ENCODE results near the gene RPL15.
"Not testable (repeated sequence)": the region's sequence is repeated elsewhere in the genome, so short reads cannot be mapped to it uniquely, and the experiment has no call there.

The RPL15 gene

DNA sequence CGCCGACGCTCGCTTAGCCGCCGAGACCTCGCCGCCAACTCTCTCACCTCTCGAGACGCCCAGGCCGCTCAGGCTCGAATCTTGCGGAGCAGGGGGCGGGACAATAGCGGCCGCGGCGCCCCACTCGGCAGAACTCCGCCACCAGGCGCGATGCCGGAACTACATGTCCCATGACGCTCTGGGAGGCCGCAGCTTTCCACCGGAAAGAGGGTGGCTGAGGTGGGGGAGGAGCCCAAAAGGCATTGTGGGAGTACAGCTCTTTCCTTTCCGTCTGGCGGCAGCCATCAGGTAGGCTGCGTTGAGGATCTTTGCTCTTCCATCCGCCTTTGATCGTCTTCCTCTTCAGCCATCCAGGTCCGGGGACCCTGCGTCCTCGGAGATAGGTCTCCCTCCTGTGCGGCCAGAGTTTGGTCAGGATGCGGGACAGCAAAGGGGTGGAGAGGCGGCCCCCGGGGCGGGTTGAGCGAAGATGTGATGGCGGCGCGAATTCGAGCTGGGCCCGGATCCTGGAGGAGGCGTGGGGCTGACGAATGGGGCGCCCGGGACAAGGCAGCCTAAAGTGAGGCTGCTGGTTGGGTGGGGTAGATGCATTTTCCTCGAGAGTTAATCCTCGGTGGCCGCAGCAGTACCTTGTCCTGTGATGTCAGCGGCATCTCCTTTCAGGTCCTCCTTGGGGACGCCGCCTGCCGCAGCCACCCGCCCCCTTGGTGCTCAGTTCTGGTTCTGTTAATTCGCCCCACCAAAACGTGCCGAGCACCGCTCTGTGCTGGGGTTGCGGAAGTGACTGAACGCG, at the start of gene RPL15, which contains the start of gene NKIRAS1:
RPL15 (plus strand) TSS at position 247 of the 793 bp plus-strand sequence. CDS start 728 bp downstream, outside the sequence.
NKIRAS1 (minus strand) TSS at position 105 of the 793 bp plus-strand sequence. CDS start 6,086 bp downstream, outside the sequence.
- peak; percentile 93 for DNase-seq

- no peak for DNase-seq
Measured at GRCh38 chr3:23867400-23867799, 49.5 kb upstream of the RPL15 start.

- DNase-seq: no peak
Measured at GRCh38 chr3:23867838-23868237, 49.1 kb upstream of the RPL15 start.

DNA sequence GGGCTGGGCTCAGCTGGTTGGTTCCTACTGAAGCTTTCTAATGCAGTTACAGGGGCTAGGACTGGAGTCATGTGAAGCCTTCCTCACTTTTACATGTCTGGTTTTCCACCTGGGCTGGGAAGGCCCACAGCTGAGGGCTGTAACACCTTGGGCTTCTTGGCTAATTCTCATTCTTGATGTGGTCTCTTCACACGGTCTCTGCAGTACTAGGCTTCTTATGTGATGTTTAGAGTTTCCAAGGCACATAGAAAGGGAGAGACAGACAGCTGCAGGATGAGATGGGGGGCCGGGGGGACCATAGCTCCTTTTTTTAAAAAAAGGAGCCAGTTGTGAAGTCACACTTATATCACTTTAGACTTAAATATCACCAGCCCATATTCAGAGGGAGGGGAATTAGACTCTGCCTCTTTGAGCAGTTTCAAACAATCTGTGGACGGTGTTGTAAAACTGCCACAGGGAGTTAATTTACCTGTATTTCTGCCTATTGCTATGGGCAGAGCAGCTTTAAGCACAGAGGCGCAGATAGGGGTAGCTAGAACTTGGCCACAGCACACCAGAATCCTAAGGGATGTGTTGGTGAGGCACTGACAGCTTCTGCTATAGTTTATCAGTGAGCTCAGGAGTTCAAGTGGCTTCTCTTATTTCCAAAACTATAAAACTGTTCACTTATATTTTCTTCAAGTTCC, 46.8 kb upstream of the RPL15 start:
- DNase-seq: no peak

DNA sequence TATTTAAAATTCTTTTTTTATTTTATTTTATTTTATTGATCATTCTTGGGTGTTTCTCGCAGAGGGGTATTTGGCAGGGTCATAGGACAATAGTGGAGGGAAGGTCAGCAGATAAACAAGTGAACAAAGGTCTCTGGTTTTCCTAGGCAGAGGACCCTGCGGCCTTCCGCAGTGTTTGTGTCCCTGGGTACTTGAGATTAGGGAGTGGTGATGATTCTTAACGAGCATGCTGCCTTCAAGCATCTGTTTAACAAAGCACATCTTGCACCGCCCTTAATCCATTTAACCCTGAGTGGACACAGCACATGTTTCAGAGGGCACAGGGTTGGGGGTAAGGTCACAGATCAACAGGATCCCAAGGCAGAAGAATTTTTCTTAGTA, 46.3 kb upstream of the RPL15 start:
- not testable (repeated sequence) for DNase-seq

DNA sequence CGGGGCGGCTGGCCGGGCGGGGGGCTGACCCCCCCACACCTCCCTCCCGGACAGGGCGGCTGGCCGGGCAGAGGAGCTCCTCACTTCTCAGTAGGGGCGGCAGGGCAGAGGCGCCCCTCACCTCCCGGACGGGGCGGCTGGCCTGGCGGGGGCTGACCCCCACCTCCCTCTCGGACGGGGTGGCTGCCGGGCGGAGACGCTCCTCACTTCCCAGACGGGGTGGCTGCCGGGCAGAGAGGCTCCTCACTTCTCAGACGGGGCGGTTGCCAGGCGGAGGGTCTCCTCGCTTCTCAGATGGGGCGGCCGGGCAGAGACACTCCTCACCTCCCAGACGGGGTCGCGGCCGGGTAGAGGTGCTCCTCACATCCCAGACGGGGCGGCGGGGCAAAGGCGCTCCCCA, 45.6 kb upstream of the RPL15 start:
- not testable (repeated sequence) for DNase-seq

GRCh38 chr3:23872330-23872729, 44.6 kb upstream of the RPL15 start:
- no peak for DNase-seq

GRCh38 chr3:23873941-23874340, 43.0 kb upstream of the RPL15 start:
- no peak for DNase-seq

DNA sequence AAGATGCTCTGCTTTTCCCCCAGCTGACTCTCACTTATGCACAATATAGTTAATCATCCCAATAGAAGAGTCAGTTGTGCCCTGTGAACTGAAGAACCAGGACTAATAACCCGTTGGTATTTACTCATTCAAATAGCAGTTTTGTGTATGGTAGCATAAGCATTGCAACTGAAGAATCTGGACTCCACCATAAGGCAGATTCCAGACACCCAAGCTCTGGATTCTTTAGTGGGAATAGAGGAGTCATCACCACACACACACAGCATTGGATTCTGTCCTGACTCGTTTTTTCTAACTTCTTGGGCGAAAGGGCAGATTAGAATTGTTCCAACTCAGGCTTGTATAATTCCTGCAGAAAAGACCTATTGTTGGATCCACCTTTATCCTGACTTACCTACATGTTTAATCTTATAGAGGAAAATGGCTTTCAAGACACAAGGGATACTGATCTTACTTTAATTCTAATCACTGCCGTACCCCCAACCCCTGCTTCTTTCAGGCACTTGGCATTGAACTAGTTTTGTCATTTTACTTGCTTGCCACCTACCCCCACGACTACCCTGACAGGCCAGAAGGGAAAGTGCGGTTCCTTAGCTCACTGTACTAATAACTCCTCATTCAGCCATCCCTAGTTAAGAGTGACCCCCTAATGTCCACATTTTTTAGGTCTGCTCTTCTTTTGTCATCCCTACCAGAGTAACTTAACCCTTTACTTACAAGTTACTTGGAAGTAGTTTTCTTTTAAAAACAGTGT, 42.4 kb upstream of the RPL15 start:
- no peak for DNase-seq

DNA sequence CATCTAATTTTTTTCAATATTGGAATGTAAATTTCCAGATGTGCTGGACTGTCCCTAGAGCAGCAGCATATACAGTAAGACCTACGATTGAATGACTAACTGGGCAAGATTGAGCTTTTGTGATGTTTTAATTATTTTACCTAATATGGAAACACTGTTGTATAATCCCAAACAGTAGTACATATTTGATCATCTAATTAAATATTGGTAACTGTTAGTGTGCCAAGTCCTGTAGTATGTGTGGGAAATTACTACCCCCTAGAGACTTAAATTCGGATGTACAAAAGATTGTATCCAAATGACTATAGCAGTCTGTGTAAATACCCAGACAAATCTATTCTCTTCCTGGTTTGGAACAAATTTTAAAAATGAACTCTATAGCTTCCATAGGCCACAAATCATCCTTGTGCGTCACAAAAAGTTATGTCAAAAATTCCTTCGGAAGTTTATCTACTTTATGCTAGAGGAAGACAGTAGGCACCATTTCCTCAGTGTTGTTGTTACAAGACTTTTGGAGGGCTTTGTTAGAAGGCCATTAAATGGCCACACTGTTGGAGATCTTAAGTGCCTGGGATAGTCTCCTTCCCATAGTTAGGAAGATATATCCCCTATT, 41.7 kb upstream of the RPL15 start:
- no peak for DNase-seq

- no peak for DNase-seq
Measured at GRCh38 chr3:23876923-23877322, 40.0 kb upstream of the RPL15 start.

DNA sequence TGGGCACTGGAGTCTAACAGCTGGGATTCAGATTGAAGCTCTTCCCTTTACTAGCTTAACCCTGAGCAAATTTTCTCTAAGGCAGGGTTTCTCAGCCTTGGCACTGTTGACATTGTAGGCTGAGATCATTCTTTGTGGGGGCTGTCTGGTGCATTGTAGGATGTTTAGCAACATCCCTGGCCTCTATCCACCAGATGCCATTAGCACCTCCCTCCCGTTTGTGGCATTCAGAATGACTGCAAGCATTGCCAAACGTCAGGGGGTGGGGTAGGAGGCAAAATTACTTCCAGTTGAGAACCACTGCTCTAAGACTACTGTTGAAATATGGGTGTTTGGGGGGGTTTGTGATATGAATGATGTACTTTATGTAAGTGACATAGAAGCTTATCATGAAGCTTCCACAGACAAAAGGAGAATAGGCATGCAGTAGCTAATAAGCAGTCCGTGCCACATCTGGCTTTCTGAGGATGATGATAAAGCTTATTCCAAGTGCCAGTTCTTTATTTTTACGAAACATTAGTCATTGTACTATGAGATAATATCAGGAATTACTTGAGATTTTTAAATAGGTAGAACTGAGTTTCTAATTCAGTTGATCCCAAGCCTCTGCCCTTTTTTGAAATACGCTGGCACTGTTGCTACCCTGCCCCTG, 39.5 kb upstream of the RPL15 start:
- no peak for DNase-seq

DNA sequence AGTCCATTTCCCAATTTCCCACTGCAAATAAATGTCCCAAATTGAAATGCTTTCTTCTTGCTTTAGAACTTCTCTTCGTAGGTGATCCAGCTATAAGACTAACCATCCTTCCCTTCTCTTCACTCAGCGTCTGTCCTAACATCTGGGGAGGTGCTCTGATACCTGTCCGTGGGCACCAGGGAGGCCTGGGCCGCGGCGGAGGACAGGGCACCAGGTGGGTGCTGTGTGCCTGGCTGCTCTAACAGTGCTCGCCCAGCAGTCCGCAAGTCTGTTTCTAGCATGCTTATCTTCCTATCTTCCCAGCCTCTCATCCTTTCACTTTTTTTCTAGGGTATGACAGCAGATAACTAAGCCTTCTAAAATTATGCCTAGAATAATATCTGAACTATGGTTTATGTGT, 37.4 kb upstream of the RPL15 start:
- no peak for DNase-seq

DNA sequence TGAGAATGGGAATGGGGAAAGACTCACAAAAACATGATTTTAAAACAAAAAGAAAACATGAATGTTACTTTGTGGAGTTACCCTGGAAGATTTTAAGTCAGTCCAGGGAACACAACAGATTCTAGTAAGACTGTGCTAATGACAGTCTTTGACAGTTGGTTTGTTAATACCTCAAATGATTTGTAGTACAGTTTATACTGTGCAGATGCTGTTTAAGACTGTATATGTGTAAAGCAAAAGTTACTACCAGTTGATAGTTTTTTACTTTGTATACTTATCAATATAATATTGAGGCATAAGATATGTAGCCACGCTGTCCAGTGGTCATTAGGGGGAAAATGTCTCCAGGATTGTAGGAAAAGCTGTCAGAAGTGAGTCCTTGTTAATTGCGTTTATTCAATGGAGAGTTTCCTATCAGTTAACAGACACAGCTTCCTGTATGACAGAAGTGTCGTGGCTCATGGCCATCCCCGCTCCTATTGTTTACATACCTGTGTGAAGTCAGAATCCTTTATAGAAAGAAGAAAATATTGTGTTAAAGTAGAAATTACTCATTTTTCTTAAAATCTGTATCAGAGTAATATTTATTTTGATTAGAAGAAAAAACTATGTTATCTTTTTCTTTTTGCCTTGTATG, 36.1 kb upstream of the RPL15 start:
- no peak for DNase-seq

- DNase-seq: not testable (repeated sequence)
Measured at GRCh38 chr3:23881993-23882392, 34.9 kb upstream of the RPL15 start.

GRCh38 chr3:23882487-23882918, 34.4 kb upstream of the RPL15 start:
- no peak for DNase-seq

DNA sequence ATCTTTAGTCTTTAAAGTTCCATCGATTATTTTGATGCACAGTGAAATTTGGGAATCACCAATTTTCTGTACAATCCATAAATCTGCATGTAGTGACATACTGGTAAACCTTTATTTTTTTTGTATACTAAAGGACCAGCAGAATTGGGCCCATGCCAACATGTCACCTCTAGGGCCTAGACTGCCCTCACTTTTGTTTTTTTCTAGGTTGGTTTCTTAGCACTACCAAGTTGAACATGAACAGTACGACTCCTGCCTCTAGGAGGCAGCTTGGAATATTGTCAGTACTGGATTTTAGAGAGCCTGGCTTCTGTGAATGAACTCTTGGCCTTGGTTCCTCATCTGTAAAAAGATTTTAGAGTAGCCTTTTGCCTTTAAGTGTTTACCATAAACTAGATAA, 32.5 kb upstream of the RPL15 start:
- no peak for DNase-seq

GRCh38 chr3:23885210-23885609, 31.7 kb upstream of the RPL15 start:
- DNase-seq: no peak

GRCh38 chr3:23886311-23886710, 30.6 kb upstream of the RPL15 start:
- DNase-seq: no peak

GRCh38 chr3:23888617-23889228, 28.2 kb upstream of the RPL15 start:
- no peak for DNase-seq

GRCh38 chr3:23889386-23889785, 27.5 kb upstream of the RPL15 start:
- no peak for DNase-seq

- DNase-seq: no peak
Measured at GRCh38 chr3:23889950-23890349, 27.0 kb upstream of the RPL15 start.
